K562 (cell line): ENCODE data around the gene JUND. TPM values are rescaled to one million over a fixed set of nuclear protein-coding genes. Genes with fewer than 3 reads are reported as not detected.
A peak's percentile ranks its signal among the peaks of the same experiment; 100 is the strongest.

ENCODE experiments used
- ARID4B ChIP-seq: sonication (generic); formaldehyde crosslinking; IDR thresholded peaks from 2 replicates; pipeline ENCODE4 v1.8.0; 2022; ENCODE audit warnings: mild to moderate bottlenecking, missing genetic modification reagents
- E2F8 ChIP-seq: fragments of 450-650 bp; IDR thresholded peaks from 2 replicates; pipeline ENCODE4 v1.7.1; 2018; ENCODE audit warnings: mild to moderate bottlenecking, low read depth; ENCODE audit not compliant: partially characterized antibody
- HCFC1 ChIP-seq: IDR thresholded peaks from 2 replicates; pipeline ENCODE4 v1.6.1; 2012; ENCODE audit warnings: low read depth, low read length, improper control_type of control experiment
- KLF10 ChIP-seq: fragments of 250-450 bp; sonication (Bioruptor Pico); IDR thresholded peaks from 2 replicates; pipeline ENCODE4 v1.6.1; 2021; ENCODE audit warnings: matching md5 sums
- LCOR ChIP-seq: sonication (generic); formaldehyde crosslinking; IDR thresholded peaks from 2 replicates; pipeline ENCODE4 v1.8.0; 2022; ENCODE audit warnings: mild to moderate bottlenecking, missing genetic modification reagents
- LEF1 ChIP-seq: fragments of 450-650 bp; IDR thresholded peaks from 2 replicates; pipeline ENCODE4 v1.6.1; 2016; ENCODE audit warnings: mild to moderate bottlenecking
- PHF21A ChIP-seq: fragments of 450-650 bp; IDR thresholded peaks from 2 replicates; pipeline ENCODE4 v1.6.1; 2017; ENCODE audit warnings: low read depth, borderline replicate concordance
- PRDM10 ChIP-seq: fragments of 450-650 bp; IDR thresholded peaks from 2 replicates; pipeline ENCODE4 v1.6.1; 2018; ENCODE audit not compliant: partially characterized antibody
- RREB1 ChIP-seq: fragments of 250-450 bp; sonication (Bioruptor Pico); IDR thresholded peaks from 2 replicates; pipeline ENCODE4 v1.4.0; 2020
- polyA plus RNA-seq, 8 experiments: library from polyadenylated mRNA; depleted of rRNA in 4 of 8; stranded (reverse) in 5 of 8; unstranded in 3 of 8; fragments of >200 nt; fragmentation: Nextera tagmentation in 2 of 8; fragmentation: Illumina TruSeq in 1 of 8; extraction: Ambion mirVana in 2 of 8; extraction: Trizol in 1 of 8; gene quantifications; 2 replicates each; pipeline versions ENCODE4 v1.2.1 to v1.2.3, GENCODE V29; 2011 to 2014; ENCODE audit warnings: inconsistent platforms in 1 of 8, missing spikeins in 1 of 8
- total RNA-seq, 7 experiments: library from RNA; depleted of rRNA in 6 of 7; stranded (reverse); fragments of >200 nt in 6 of 7; fragmentation: Illumina TruSeq in 2 of 7; extraction: Trizol in 2 of 7; gene quantifications; 2 replicates each; pipeline versions ENCODE4 v1.2.1 to v1.2.3, GENCODE V29; 2011 to 2021; ENCODE audit warnings: low replicate concordance in 1 of 7

JUND gene
- total and polyA plus RNA-seq, 9 of the 15 experiments (the other 6 are each of a cell fraction or from before 2014, with no cell fraction given) = 6.4 to 286 (median 42.3) TPM

GRCh38 chr19:18279516-18280246 is 1.7 kb downstream of the JUND start (continued):
- TF ChIP-seq RREB1 (CRISPR knock-in tag) (no peak), PRDM10 (no peak), ARID4B (CRISPR knock-in tag) (no peak; the same call in 1 of the 2 replicates), LEF1 (peak; percentile 26), PHF21A (no peak), E2F8 (no peak), KLF10 (CRISPR knock-in tag) (no peak), HCFC1 (peak; percentile 47), LCOR (CRISPR knock-in tag) (no peak)
